ENCODE results near the gene TUBAL3. TPM values are rescaled to one million over a fixed set of nuclear protein-coding genes. Genes with fewer than 3 reads are reported as not detected.
"Not testable (repeated sequence)": the region's sequence is repeated elsewhere in the genome, so short reads cannot be mapped to it uniquely, and the experiment has no call there.

Gene TUBAL3
- total RNA-seq, 4 donors from 2014 or later: 0.40 to 78.1 (median 49.0) TPM

DNA sequence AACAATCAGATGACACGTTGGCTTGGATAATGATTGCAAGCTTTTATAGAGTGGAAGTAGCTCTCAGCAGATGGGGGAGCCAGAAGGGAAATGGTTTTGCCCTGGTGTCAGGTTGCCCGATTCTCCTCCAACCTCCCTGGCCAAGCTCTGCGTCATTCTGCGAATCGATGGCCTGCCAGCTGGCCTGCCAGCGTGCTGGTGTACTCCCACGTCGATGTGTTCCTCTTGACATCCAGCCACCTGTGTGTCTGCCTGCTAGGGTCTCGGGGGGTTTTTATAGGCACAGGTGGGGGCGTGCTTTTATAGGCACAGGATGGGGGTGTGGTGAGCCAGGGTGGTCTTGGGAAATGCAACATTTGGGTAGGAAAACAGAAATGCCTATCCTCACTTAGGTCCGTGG lies 12.4 kb upstream of the TUBAL3 start:
- intact Hi-C loops (cut with DNase I; ENCODE audit: low total_unique reads): no loop called here
- Histone ChIP-seq H3K27me3 (no peaks in the 10 kb centered on the region), H3K36me3 (no peaks in the 10 kb centered on the region), H3K4me1 (peaks cover 0 to 11% (median 7%) of the 10 kb centered on the region in 4 donors), H3K9me3 (peaks cover 0 to 8% of the 10 kb centered on the region in 2 donors), H3K27ac (no peak overlapping the region), H3K4me3 (no peak overlapping the region)
- no peak for DNase-seq
- in situ Hi-C loops (cut with MboI; ENCODE audit: low pct_ligation_motif_present in 1 of 4, low pct_unique_long_range_greater_than_20kb in 1 of 4, low sequenced_read_pairs in 3 of 4): no loop called here
- TF ChIP-seq POLR2AphosphoS5 (IDR thresholded peaks at IDR 0.05): no peak
- TF ChIP-seq POLR2A (IDR thresholded peaks at IDR 0.05): no peak
- TF ChIP-seq, protein P1, sequence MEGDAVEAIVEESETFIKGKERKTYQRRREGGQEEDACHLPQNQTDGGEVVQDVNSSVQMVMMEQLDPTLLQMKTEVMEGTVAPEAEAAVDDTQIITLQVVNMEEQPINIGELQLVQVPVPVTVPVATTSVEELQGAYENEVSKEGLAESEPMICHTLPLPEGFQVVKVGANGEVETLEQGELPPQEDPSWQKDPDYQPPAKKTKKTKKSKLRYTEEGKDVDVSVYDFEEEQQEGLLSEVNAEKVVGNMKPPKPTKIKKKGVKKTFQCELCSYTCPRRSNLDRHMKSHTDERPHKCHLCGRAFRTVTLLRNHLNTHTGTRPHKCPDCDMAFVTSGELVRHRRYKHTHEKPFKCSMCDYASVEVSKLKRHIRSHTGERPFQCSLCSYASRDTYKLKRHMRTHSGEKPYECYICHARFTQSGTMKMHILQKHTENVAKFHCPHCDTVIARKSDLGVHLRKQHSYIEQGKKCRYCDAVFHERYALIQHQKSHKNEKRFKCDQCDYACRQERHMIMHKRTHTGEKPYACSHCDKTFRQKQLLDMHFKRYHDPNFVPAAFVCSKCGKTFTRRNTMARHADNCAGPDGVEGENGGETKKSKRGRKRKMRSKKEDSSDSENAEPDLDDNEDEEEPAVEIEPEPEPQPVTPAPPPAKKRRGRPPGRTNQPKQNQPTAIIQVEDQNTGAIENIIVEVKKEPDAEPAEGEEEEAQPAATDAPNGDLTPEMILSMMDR (IDR thresholded peaks at IDR 0.05): no peak
- no peak for TF ChIP-seq EP300 (IDR thresholded peaks at IDR 0.05; ENCODE audit: low read depth)
- WGBS, 2 donors (ENCODE audit: low coverage in 1 of 2): 93% methylated on average over 11 of the region's 11 CpGs; no CpG with 5 or more reads in 1 of the 2 donors

DNA sequence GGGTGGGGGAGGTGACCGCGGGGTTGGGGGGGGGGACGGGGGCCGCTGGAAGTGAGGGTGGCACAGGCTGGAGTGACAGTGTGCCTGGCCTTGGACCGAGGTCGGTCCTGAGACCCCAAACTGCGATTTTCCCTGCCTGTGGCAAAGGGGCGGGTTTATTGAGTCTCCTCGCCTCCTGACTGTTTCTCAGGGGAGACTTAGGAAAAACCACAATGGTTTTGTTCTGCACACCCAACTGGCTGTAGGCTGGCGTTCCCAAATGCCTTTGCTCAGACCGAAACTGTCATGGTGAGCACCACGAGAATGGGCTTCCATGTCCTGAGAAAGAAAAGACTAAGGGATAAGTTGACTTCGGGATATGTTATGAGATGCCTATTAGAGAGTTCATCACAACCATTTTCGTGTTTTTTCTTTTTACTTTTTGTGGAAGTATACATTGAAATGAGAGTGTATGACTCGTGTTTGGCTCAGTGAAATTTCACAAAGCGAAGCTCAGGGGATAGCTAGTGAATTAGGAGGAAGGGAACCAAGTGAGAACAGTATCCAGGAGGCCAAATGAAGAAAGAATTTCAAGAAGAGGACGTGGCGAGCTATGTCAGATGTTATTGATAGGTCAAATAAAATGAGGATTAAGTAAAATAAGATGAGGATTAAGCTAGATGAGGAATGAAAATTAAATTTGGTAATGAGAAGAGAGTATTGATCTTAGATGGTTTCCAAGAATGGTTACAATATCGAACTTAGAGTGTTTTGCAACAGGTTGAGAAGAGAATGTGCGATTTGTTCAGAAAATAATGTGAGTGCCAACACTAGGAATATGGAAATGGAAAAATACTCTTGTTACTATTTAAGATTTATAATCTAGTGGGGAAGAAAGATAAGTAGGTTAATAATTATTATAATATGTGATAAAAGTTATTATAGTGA lies 8.6 kb upstream of the TUBAL3 start:
- H3K36me3 ChIP-seq: no peaks in the 10 kb centered on the region
- in situ Hi-C loops (cut with MboI; ENCODE audit: low pct_ligation_motif_present in 1 of 4, low pct_unique_long_range_greater_than_20kb in 1 of 4, low sequenced_read_pairs in 3 of 4): no loop called here
- H3K4me3 ChIP-seq: peak overlapping the region; percentile 26 to 95 (median 86)
- H3K9me3 ChIP-seq: peaks cover 0 to under 1% of the 10 kb centered on the region in 2 donors
- H3K27ac ChIP-seq: peak overlapping the region; percentile 35 to 83 (median 73)
- no peak for DNase-seq
- WGBS, 2 donors (ENCODE audit: low coverage in 1 of 2): 22 to 42% methylated on average over 9 to 19 of the region's 20 CpGs
- TF ChIP-seq POLR2A (IDR thresholded peaks at IDR 0.05): no peak
- no peak for TF ChIP-seq EP300 (IDR thresholded peaks at IDR 0.05; ENCODE audit: low read depth)
- TF ChIP-seq, protein P1 (IDR thresholded peaks at IDR 0.05): no peak
- no peak for TF ChIP-seq POLR2AphosphoS5 (IDR thresholded peaks at IDR 0.05)
- intact Hi-C loops (cut with DNase I; ENCODE audit: low total_unique reads): no loop called here
- peaks cover 0 to 14% (median 8%) of the 10 kb centered on the region in 4 donors for H3K4me1 ChIP-seq
- peaks cover 17% of the 10 kb centered on the region for H3K27me3 ChIP-seq

DNA sequence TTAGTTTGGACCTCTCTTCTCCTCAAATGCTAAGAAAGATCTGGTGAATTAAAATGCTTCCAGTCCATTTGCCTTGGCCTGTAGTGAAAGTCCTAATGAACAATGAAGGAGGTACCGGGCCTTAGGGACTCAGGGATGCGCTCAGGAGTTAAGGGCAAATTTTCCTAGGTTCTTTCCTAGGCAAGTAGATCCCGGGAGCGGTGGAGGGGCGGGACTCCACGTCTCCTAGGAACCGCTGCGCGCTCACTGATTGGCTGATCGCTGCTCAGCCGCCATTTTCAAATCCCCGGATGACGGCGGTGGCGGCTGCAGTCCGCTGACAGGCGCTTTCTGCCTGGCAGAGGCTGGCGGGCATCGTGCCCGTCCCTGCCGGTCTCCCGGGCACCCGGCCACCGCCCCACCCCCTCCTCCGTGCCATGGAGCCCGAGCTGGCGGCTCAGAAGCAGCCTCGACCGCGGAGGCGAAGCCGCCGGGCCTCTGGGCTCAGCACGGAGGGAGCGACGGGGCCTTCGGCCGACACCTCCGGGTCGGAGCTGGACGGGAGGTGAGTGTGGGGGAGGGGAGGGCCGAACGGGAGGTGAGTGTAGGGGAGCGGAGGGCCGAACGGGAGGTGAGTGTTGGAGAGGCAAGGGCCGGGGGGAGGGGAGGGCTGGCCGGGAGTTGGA lies 7.8 kb upstream of the TUBAL3 start, which contains the start of gene NET1:
Gene NET1 (plus strand): TSS at position 281 of the 665 bp plus-strand sequence. CDS start 136 bp downstream, at position 417.
- Histone ChIP-seq H3K27me3 (peaks cover 17% of the 10 kb centered on the region), H3K27ac (peak within 1 kb of the TSS; percentile 35 to 83 (median 73)), H3K9me3 (no peaks in the 10 kb centered on the region), H3K36me3 (no peaks in the 10 kb centered on the region), H3K4me3 (peak within 1 kb of the TSS; percentile 51 to 95 (median 86)), H3K4me1 (peaks cover 0 to 14% (median 8%) of the 10 kb centered on the region in 4 donors)
- TF ChIP-seq EP300 (IDR thresholded peaks at IDR 0.05; ENCODE audit: low read depth) (no peak), POLR2A (IDR thresholded peaks at IDR 0.05) (peak; percentile 58), POLR2AphosphoS5 (IDR thresholded peaks at IDR 0.05) (peak; percentile 16 to 55 (median 42))
- intact Hi-C loops (cut with DNase I; ENCODE audit: low total_unique reads): no loop called here
- 1% methylated on average over 34 of the region's 48 CpGs; no CpG with 5 or more reads in 1 of the 2 donors for WGBS, 2 donors (ENCODE audit: low coverage in 1 of 2)
- DNase-seq: peak; percentile 92
- in situ Hi-C loops (cut with MboI; ENCODE audit: low pct_ligation_motif_present in 1 of 4, low pct_unique_long_range_greater_than_20kb in 1 of 4, low sequenced_read_pairs in 3 of 4): no loop called here

DNA sequence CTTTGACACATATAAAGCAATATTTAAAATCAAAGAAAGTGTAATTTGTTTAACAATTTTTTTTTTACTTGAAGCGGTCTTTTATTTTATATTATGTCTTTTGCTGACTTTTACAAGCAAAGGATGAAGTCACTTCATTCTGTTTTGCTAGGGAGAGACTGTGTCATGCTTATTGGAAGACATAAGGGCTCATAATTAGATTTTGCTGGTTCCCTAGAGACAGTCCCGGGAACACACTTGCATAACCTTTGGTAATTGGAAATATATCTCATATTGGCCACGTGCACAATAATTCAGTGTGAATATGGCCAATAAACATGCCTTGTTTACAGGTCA lies 7.3 kb upstream of the TUBAL3 start:
- H3K27ac ChIP-seq: peak overlapping the region; percentile 28 to 83 (median 73)
- peaks cover 0 to 14% (median 8%) of the 10 kb centered on the region in 4 donors for H3K4me1 ChIP-seq
- H3K36me3 ChIP-seq: no peaks in the 10 kb centered on the region
- no peak for TF ChIP-seq POLR2AphosphoS5 (IDR thresholded peaks at IDR 0.05)
- intact Hi-C loops (cut with DNase I; ENCODE audit: low total_unique reads) (no loop called here), in situ Hi-C loops (cut with MboI; ENCODE audit: low pct_ligation_motif_present in 1 of 4, low pct_unique_long_range_greater_than_20kb in 1 of 4, low sequenced_read_pairs in 3 of 4) (no loop called here)
- DNase-seq: no peak
- H3K27me3 ChIP-seq: peaks cover 17% of the 10 kb centered on the region
- H3K9me3 ChIP-seq: no peaks in the 10 kb centered on the region
- WGBS, 2 donors (ENCODE audit: low coverage in 1 of 2): 21 to 29% methylated on average over 3 of the region's 3 CpGs
- H3K4me3 ChIP-seq: peak overlapping the region in 3 of 4 donors; percentile 85 to 95 (median 88)

DNA sequence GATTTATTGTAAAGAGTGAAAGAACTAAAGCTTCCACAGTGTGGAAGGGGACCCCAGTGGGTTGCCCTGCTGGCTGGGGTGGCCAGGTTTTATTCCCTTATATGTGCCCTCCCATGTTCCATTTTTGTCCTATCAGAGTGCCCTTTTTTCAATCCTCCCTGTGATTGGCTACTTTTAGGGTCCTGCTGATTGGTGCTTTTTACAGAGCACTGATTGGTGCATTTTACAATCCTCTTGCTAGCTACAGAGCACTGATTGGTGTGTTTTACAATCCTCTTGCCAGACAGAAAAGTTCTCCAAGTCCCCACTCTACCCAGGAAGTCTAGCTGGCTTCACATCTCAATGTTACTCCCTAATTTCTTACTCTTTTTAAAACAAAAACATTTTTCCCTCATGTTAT lies 6.2 kb upstream of the TUBAL3 start:
- H3K9me3 ChIP-seq; in situ Hi-C loops (cut with MboI; ENCODE audit: low pct_ligation_motif_present in 1 of 4, low pct_unique_long_range_greater_than_20kb in 1 of 4, low sequenced_read_pairs in 3 of 4); H3K4me3 ChIP-seq; H3K36me3 ChIP-seq; DNase-seq; H3K27ac ChIP-seq; intact Hi-C loops (cut with DNase I; ENCODE audit: low total_unique reads): not testable (repeated sequence)
- Histone ChIP-seq H3K27me3 (peaks cover 17% of the 10 kb centered on the region), H3K4me1 (peaks cover 0 to 14% (median 8%) of the 10 kb centered on the region in 4 donors)
